CD14-positive monocyte (primary cell): ENCODE data around the gene ATXN1. TPM values are rescaled to one million over a fixed set of nuclear protein-coding genes. Genes with fewer than 3 reads are reported as not detected.

Experiments
- DNase-seq, 3 donors: peaks; one replicate each; pipeline ENCODE4 v3.0.0-alpha.2; 2011 to 2022
- H2AFZ ChIP-seq: 2 replicates; pipeline ENCODE4 v1.6.0; 2012; ENCODE audit warnings: mild to moderate bottlenecking, low read depth, low read length, inconsistent platforms; ENCODE audit not compliant: insufficient read depth, poor library complexity, severe bottlenecking
- H3K27ac ChIP-seq, 2 donors: 1 replicate in 1 of 2; 2 replicates in 1 of 2; pipeline ENCODE4 v1.5.1; 2012 to 2013; ENCODE audit warnings: low read length in 2 of 2, control low read depth in 1 of 2, inconsistent platforms in 1 of 2, low read depth in 1 of 2, mild to moderate bottlenecking in 1 of 2
- H3K27me3 ChIP-seq, 2 donors: one replicate each; pipeline versions ENCODE4 v1.6.0 to v1.6.1; 2011 to 2013; ENCODE audit warnings: low read length in 2 of 2; ENCODE audit not compliant: control insufficient read depth in 2 of 2, insufficient read depth in 2 of 2
- H3K36me3 ChIP-seq, 2 donors: replicated peaks in 1 of 2; 1 replicate in 1 of 2; 2 replicates in 1 of 2; pipeline versions ENCODE4 v1.5.1 to v1.6.1; 2012 to 2013; ENCODE audit warnings: low read length in 2 of 2, control low read depth in 1 of 2, inconsistent platforms in 1 of 2, mild to moderate bottlenecking in 1 of 2; ENCODE audit not compliant: insufficient read depth in 2 of 2, control insufficient read depth in 1 of 2
- H3K4me1 ChIP-seq, 2 donors: 1 replicate in 1 of 2; 2 replicates in 1 of 2; pipeline versions ENCODE4 v1.5.1 to v1.6.1; 2012 to 2013; ENCODE audit warnings: low read length in 2 of 2, control low read depth in 1 of 2, inconsistent platforms in 1 of 2, mild to moderate bottlenecking in 1 of 2, moderate library complexity in 1 of 2; ENCODE audit not compliant: insufficient read depth in 2 of 2, control insufficient read depth in 1 of 2
- H3K4me2 ChIP-seq: replicated peaks from 2 replicates; pipeline ENCODE3; 2012; ENCODE audit warnings: low read length, moderate library complexity, mild to moderate bottlenecking; ENCODE audit not compliant: poor library complexity, severe bottlenecking; ENCODE audit errors: extremely low read depth
- H3K4me3 ChIP-seq, 3 experiments: fragments of 200-600 bp in 1 of 3; sonication (generic) in 1 of 3; replicated peaks in 1 of 3; 1 replicate in 2 of 3; 2 replicates in 1 of 3; pipeline ENCODE4 v1.5.1; 2011 to 2013; ENCODE audit warnings: low read length in 3 of 3, mild to moderate bottlenecking in 3 of 3, control low read depth in 2 of 3, low read depth in 2 of 3, inconsistent platforms in 1 of 3, moderate library complexity in 1 of 3
- H3K79me2 ChIP-seq: 2 replicates; pipeline ENCODE4 v1.6.0; 2012; ENCODE audit warnings: mild to moderate bottlenecking, control low read depth, inconsistent platforms, low read length, moderate library complexity; ENCODE audit not compliant: insufficient read depth
- H3K9ac ChIP-seq: 2 replicates; pipeline ENCODE4 v1.6.0; 2017; ENCODE audit warnings: low read length, mild to moderate bottlenecking; ENCODE audit not compliant: insufficient read depth, poor library complexity, severe bottlenecking
- H3K9me3 ChIP-seq, 2 donors: replicated peaks in 1 of 2; 1 replicate in 1 of 2; 2 replicates in 1 of 2; pipeline versions ENCODE4 v1.5.1 to v1.6.1; 2012 to 2013; ENCODE audit warnings: low read length in 2 of 2, control low read depth in 1 of 2; ENCODE audit not compliant: control insufficient read depth in 1 of 2, insufficient read depth in 1 of 2
- H4K20me1 ChIP-seq: 2 replicates; pipeline ENCODE4 v1.6.0; 2012; ENCODE audit warnings: mild to moderate bottlenecking, low read length, control low read depth, moderate library complexity; ENCODE audit not compliant: insufficient read depth
- H3K27ac Mint-ChIP-seq, 7 donors: one replicate each; pipeline ENCODE4 v1.8.0; 2020; ENCODE audit warnings: mild to moderate bottlenecking in 7 of 7, mixed read lengths in 7 of 7, moderate library complexity in 6 of 7, inconsistent platforms in 2 of 7
- H3K27me3 Mint-ChIP-seq, 3 donors: one replicate each; pipeline ENCODE4 v1.8.0; 2021 to 2022; ENCODE audit warnings: low read depth in 3 of 3, mild to moderate bottlenecking in 3 of 3, mixed read lengths in 3 of 3, moderate library complexity in 3 of 3, inconsistent platforms in 1 of 3
- H3K36me3 Mint-ChIP-seq, 2 donors: one replicate each; pipeline ENCODE4 v1.8.0; 2020; ENCODE audit warnings: mixed read lengths in 2 of 2, inconsistent platforms in 1 of 2, mild to moderate bottlenecking in 1 of 2
- H3K4me1 Mint-ChIP-seq: one replicate; pipeline ENCODE4 v1.8.0; 2020; ENCODE audit warnings: mild to moderate bottlenecking, mixed read lengths
- H3K4me3 Mint-ChIP-seq, 2 donors: one replicate each; pipeline ENCODE4 v1.8.0; 2020; ENCODE audit warnings: mild to moderate bottlenecking in 2 of 2, mixed read lengths in 2 of 2, moderate library complexity in 1 of 2
- H3K9me3 Mint-ChIP-seq, 7 donors: one replicate each; pipeline ENCODE4 v1.8.0; 2020 to 2022; ENCODE audit warnings: mixed read lengths in 7 of 7, mild to moderate bottlenecking in 6 of 7, moderate library complexity in 6 of 7, inconsistent platforms in 2 of 7
- CTCF ChIP-seq: fragments of 200-600 bp; IDR thresholded peaks from one replicate; pipeline ENCODE4 v1.8.0; 2022; ENCODE audit warnings: antibody characterized with exemption, mild to moderate bottlenecking
- WGBS: methylation state at CpG from one replicate; pipeline ENCODE4 v1.1.5; 2013; ENCODE audit warnings: missing lambda C conversion rate; ENCODE audit not compliant: insufficient coverage; 5-methylcytosine and 5-hydroxymethylcytosine counted together
- intact Hi-C, 2 donors: fragments of 100-400 bp; cut with micrococcal nuclease; formaldehyde crosslinking; loops; one replicate each; pipeline versions ENCODE4 v1.15.0 to v1.15.1; 2023
- polyA plus RNA-seq, 3 donors: library from polyadenylated mRNA; depleted of rRNA in 1 of 3; unstranded in 2 of 3; stranded (reverse) in 1 of 3; fragments of 300-500 nt in 2 of 3; fragments of >200 nt in 1 of 3; fragmentation: Illumina TruSeq in 2 of 3; gene quantifications; 1 replicate in 2 of 3; 2 replicates in 1 of 3; pipeline ENCODE4 v1.2.3, GENCODE V29; 2012 to 2021

Gene ATXN1
- polyA plus RNA-seq, 3 donors, result 8.8 to 19.1 (median 10.9) TPM

- no peak overlapping the region for H3K4me3 Mint-ChIP-seq
Observed at GRCh38 chr6:16754876-16755275, 6.4 kb downstream of the ATXN1 start.

GRCh38 chr6:16754274-16754673 is 7.0 kb downstream of the ATXN1 start:
- Histone ChIP-seq H3K4me1 (peaks cover 54 to 88% of the 10 kb centered on the region in 2 donors), H3K4me3 (no peak overlapping the region), H4K20me1 (peaks cover 47% of the 10 kb centered on the region), H3K79me2 (peaks cover 88% of the 10 kb centered on the region), H3K27ac (peak overlapping the region in 1 of 2 donors; percentile 2), H3K9ac (no peak overlapping the region), H3K4me2 (no peak overlapping the region), H2AFZ (no peak overlapping the region), H3K9me3 (no peaks in the 10 kb centered on the region), H3K36me3 (peaks cover 0 to 4% of the 10 kb centered on the region in 2 donors), H3K27me3 (no peaks in the 10 kb centered on the region)
- peaks cover 31 to 44% of the 10 kb centered on the region in 2 donors for H3K36me3 Mint-ChIP-seq
- no peaks in the 10 kb centered on the region for H3K9me3 Mint-ChIP-seq
- peak overlapping the region in 2 of 7 donors; percentile 15 to 79 for H3K27ac Mint-ChIP-seq
- no peak overlapping the region for H3K4me3 Mint-ChIP-seq
- no peak for TF ChIP-seq CTCF
- no peak for DNase-seq
- intact Hi-C loops, result no loop called here
- H3K27me3 Mint-ChIP-seq, result no peaks in the 10 kb centered on the region
- WGBS, result 100% methylated on average over 3 of the region's 3 CpGs
- peaks cover 80% of the 10 kb centered on the region for H3K4me1 Mint-ChIP-seq

More at GRCh38 chr6:16754876-16755275, 6.4 kb downstream of the ATXN1 start:
- peaks cover 25 to 38% of the 10 kb centered on the region in 2 donors for H3K36me3 Mint-ChIP-seq
- Histone ChIP-seq H4K20me1 (peaks cover 41% of the 10 kb centered on the region), H3K36me3 (peaks cover 0 to 4% of the 10 kb centered on the region in 2 donors), H2AFZ (no peak overlapping the region), H3K27ac (no peak overlapping the region), H3K4me2 (no peak overlapping the region), H3K79me2 (peaks cover 88% of the 10 kb centered on the region), H3K9me3 (no peaks in the 10 kb centered on the region), H3K9ac (no peak overlapping the region), H3K27me3 (no peaks in the 10 kb centered on the region), H3K4me3 (no peak overlapping the region), H3K4me1 (peaks cover 48 to 82% of the 10 kb centered on the region in 2 donors)
- H3K27me3 Mint-ChIP-seq, result no peaks in the 10 kb centered on the region
- intact Hi-C loops, result loop anchor here in 1 of 2 donors (5.0 kb wide), 1 partner anchor 168 kb away; no protein-coding TSS in a partner anchor
- peaks cover 76% of the 10 kb centered on the region for H3K4me1 Mint-ChIP-seq
- DNase-seq, result no peak
- H3K9me3 Mint-ChIP-seq, result no peaks in the 10 kb centered on the region
- H3K27ac Mint-ChIP-seq, result peak overlapping the region in 6 of 7 donors; percentile 11 to 79 (median 32)
- TF ChIP-seq CTCF, result no peak
